ENCODE results near the gene DLGAP1.

DNA sequence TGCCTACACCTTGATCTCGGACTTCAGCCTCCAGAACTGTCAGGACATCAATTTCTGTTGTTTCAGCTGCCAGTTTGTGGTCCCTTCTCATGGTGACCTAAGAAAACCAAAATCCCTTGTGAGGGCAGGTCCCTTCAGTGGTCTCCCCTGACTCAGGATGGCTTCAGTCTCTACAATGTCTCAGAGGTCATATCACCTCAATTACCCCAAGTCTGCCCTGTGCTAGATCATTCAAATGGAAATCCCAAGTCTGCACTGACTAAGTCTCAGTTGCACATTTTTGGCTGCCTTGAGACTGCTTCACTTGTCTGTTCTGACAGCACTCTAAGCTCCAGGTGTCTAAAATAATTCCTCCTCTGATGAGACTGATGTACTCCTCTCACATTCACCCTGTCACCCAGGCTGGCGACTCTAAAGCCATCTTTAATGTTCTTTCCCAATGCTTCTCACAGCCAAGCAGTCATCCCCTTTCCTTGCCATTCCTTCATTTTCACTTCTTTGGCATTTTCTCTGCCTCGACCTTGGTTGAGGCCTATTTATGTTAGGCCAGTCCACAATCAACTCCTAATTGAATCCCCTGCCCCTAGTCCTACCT is 470.8 kb downstream of the DLGAP1 start:
- TF ChIP-seq ARNTL (CRISPR knock-in tag; IDR thresholded peaks at IDR 0.05; ENCODE audit: borderline replicate concordance, low read depth) (no peak), RARB (CRISPR knock-in tag; IDR thresholded peaks at IDR 0.05) (no peak), ESRRG (CRISPR knock-in tag; IDR thresholded peaks at IDR 0.05) (no peak), ZFP3 (CRISPR knock-in tag; IDR thresholded peaks at IDR 0.05) (no peak)
- TF ChIP-seq, protein P1, sequence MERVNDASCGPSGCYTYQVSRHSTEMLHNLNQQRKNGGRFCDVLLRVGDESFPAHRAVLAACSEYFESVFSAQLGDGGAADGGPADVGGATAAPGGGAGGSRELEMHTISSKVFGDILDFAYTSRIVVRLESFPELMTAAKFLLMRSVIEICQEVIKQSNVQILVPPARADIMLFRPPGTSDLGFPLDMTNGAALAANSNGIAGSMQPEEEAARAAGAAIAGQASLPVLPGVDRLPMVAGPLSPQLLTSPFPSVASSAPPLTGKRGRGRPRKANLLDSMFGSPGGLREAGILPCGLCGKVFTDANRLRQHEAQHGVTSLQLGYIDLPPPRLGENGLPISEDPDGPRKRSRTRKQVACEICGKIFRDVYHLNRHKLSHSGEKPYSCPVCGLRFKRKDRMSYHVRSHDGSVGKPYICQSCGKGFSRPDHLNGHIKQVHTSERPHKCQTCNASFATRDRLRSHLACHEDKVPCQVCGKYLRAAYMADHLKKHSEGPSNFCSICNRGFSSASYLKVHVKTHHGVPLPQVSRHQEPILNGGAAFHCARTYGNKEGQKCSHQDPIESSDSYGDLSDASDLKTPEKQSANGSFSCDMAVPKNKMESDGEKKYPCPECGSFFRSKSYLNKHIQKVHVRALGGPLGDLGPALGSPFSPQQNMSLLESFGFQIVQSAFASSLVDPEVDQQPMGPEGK (CRISPR knock-in tag; IDR thresholded peaks at IDR 0.05; ENCODE audit: borderline replicate concordance): no peak

Data from SK-N-SH treated with all-trans-retinoic acid at 6 μM for 48 hours (cell line).